ENCODE results near the gene CBY1.

The CBY1 gene

DNA sequence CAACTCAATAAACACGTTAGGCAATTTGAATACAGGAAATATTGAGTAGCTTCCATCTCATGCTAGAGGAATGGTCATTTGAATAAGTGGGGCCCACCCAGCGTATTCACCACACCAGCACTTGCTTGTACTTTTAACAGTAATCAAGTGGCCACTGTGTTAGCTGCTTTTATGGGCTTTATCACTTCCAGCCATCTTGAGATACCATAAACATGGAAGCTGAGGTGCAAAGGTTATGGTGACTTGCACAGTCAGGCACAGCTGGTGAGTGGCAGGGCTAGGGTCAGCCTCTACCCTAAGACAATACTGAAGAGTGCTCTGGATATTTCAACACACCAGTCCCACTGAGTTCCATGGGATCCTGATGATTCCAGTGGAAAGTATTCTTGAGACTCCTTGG is 37.6 kb downstream of the CBY1 start:
- TF ChIP-seq EZH2 (optimal IDR thresholded peaks at IDR 0.05; ENCODE audit: low read depth, low read length) (no peak), EZH2phosphoT487 (IDR thresholded peaks at IDR 0.05; ENCODE audit: low read length) (no peak)
- TF ChIP-seq, protein P1, sequence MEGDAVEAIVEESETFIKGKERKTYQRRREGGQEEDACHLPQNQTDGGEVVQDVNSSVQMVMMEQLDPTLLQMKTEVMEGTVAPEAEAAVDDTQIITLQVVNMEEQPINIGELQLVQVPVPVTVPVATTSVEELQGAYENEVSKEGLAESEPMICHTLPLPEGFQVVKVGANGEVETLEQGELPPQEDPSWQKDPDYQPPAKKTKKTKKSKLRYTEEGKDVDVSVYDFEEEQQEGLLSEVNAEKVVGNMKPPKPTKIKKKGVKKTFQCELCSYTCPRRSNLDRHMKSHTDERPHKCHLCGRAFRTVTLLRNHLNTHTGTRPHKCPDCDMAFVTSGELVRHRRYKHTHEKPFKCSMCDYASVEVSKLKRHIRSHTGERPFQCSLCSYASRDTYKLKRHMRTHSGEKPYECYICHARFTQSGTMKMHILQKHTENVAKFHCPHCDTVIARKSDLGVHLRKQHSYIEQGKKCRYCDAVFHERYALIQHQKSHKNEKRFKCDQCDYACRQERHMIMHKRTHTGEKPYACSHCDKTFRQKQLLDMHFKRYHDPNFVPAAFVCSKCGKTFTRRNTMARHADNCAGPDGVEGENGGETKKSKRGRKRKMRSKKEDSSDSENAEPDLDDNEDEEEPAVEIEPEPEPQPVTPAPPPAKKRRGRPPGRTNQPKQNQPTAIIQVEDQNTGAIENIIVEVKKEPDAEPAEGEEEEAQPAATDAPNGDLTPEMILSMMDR (IDR thresholded peaks at IDR 0.05; ENCODE audit: low read length): no peak
- no peak overlapping the region for H2AFZ ChIP-seq (ENCODE audit: low read length)
- DNase-seq: no peak
- no peak overlapping the region for H3K27ac ChIP-seq (ENCODE audit: low read length)
- no peaks in the 10 kb centered on the region for H3K9me3 ChIP-seq (replicated peaks; ENCODE audit: insufficient read depth, low read length)
- H3K4me1 ChIP-seq (ENCODE audit: low read length): peaks cover 8% of the 10 kb centered on the region; the same call in 1 of the 2 replicates
- no peaks in the 10 kb centered on the region for H3K36me3 ChIP-seq (replicated peaks; ENCODE audit: insufficient read depth, low read length)
- H3K4me3 ChIP-seq (ENCODE audit: low read length): no peak overlapping the region
- no peaks in the 10 kb centered on the region for H3K27me3 ChIP-seq (replicated peaks; ENCODE audit: insufficient read depth, low read length)
- H3K9me2 ChIP-seq (replicated peaks; ENCODE audit: insufficient read depth, low read length): no peaks in the 10 kb centered on the region
- H3K4me2 ChIP-seq (ENCODE audit: low read depth, low read length): no peak overlapping the region
- H4K20me1 ChIP-seq (ENCODE audit: insufficient read depth, low read length): no peaks in the 10 kb centered on the region
- peaks cover 3% of the 10 kb centered on the region; the same call in 1 of the 2 replicates for H3F3A ChIP-seq (ENCODE audit: insufficient read depth, low read length)
- no peak overlapping the region for H3K9ac ChIP-seq (ENCODE audit: low read length)
- H3K79me2 ChIP-seq (ENCODE audit: low read length): peaks cover 65% of the 10 kb centered on the region

DNA sequence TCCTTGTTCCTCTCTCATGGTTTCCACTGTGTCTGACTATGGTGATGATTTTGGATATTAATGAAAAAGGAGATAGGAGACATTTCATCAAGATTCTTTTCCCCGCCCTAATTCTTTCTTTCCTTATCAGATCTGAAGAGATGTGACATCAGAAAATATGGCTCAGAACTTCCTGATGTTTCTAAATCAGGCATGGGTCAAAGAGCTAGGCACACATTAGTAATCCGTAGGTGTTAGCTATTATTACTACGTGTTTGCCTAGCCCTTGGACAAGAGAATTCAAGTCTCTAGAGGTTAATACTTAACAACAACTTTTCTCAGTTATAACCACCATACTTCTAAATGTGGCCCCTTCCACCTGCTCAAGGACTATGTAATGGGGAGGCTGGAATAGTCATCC is 38.5 kb downstream of the CBY1 start:
- peaks cover 16% of the 10 kb centered on the region; the same call in 1 of the 2 replicates for H3K4me1 ChIP-seq (ENCODE audit: low read length)

DNA sequence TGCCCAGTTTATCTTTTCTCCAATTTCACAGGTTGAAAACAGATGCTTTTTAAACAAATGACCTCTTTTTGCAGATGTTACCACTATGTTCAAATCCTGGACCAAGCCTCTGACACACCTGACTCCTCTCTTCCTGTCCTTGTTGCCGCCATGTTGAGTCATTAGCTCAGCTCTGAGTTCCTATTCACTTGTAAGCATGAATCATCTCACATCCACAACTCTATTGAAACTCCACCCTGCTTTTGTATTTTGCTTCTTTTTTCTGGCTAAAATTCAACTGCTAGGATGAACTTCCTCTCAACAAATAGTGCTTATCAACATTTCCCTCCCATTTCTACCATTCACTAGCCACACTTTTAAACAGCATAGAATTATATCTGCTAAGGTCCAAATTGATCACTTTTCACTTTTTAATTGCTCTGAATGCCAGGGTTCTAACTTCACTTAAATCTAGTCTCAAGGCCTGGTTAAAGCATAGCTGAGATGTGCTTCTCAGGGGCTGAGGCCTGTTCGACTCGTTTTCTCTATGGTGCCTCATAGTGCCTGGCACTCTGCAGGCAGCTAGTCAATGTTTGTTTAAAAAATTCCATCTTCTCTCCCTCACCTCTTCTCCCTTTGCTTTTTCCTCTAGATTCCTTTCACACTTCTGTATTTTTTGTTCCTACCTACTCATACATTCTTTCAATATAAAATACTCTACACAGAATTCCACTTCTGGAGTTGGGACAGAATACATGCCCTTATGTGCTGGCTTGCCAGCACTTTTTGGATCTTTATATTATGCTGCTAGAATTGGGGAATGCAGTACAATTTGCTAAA is 40.4 kb downstream of the CBY1 start:
- DNase-seq: no peak
- H3K27ac ChIP-seq (ENCODE audit: low read length): no peak overlapping the region
- H2AFZ ChIP-seq (ENCODE audit: low read length): no peak overlapping the region
- H3K27me3 ChIP-seq (replicated peaks; ENCODE audit: insufficient read depth, low read length): no peaks in the 10 kb centered on the region
- H3K9me2 ChIP-seq (replicated peaks; ENCODE audit: insufficient read depth, low read length): no peaks in the 10 kb centered on the region
- peaks cover 6% of the 10 kb centered on the region; the same call in 1 of the 2 replicates for H3F3A ChIP-seq (ENCODE audit: insufficient read depth, low read length)
- no peak overlapping the region for H3K4me3 ChIP-seq (ENCODE audit: low read length)
- peaks cover 71% of the 10 kb centered on the region for H3K79me2 ChIP-seq (ENCODE audit: low read length)
- H3K9me3 ChIP-seq (replicated peaks; ENCODE audit: insufficient read depth, low read length): no peaks in the 10 kb centered on the region
- H3K4me1 ChIP-seq (ENCODE audit: low read length): peaks cover 16% of the 10 kb centered on the region; the same call in 1 of the 2 replicates
- H3K36me3 ChIP-seq (replicated peaks; ENCODE audit: insufficient read depth, low read length): no peaks in the 10 kb centered on the region
- H4K20me1 ChIP-seq (ENCODE audit: insufficient read depth, low read length): no peaks in the 10 kb centered on the region
- H3K4me2 ChIP-seq (ENCODE audit: low read depth, low read length): no peak overlapping the region
- H3K9ac ChIP-seq (ENCODE audit: low read length): no peak overlapping the region
- TF ChIP-seq EZH2 (optimal IDR thresholded peaks at IDR 0.05; ENCODE audit: low read depth, low read length) (no peak), EZH2phosphoT487 (IDR thresholded peaks at IDR 0.05; ENCODE audit: low read length) (no peak)
- TF ChIP-seq, protein P1 (IDR thresholded peaks at IDR 0.05; ENCODE audit: low read length): no peak

More for the DNA sequence above, 38.5 kb downstream of the CBY1 start:
- Histone ChIP-seq H3K27ac (ENCODE audit: low read length) (no peak overlapping the region), H4K20me1 (ENCODE audit: insufficient read depth, low read length) (no peaks in the 10 kb centered on the region), H3K79me2 (ENCODE audit: low read length) (peaks cover 74% of the 10 kb centered on the region), H3K9me2 (replicated peaks; ENCODE audit: insufficient read depth, low read length) (no peaks in the 10 kb centered on the region), H3K27me3 (replicated peaks; ENCODE audit: insufficient read depth, low read length) (no peaks in the 10 kb centered on the region), H2AFZ (ENCODE audit: low read length) (no peak overlapping the region), H3K9me3 (replicated peaks; ENCODE audit: insufficient read depth, low read length) (no peaks in the 10 kb centered on the region), H3K4me3 (ENCODE audit: low read length) (no peak overlapping the region), H3K36me3 (replicated peaks; ENCODE audit: insufficient read depth, low read length) (no peaks in the 10 kb centered on the region), H3F3A (ENCODE audit: insufficient read depth, low read length) (peaks cover 2% of the 10 kb centered on the region; the same call in 1 of the 2 replicates), H3K4me2 (ENCODE audit: low read depth, low read length) (no peak overlapping the region), H3K9ac (ENCODE audit: low read length) (no peak overlapping the region)
- TF ChIP-seq EZH2 (optimal IDR thresholded peaks at IDR 0.05; ENCODE audit: low read depth, low read length) (no peak), EZH2phosphoT487 (IDR thresholded peaks at IDR 0.05; ENCODE audit: low read length) (no peak)
- TF ChIP-seq, protein P1 (IDR thresholded peaks at IDR 0.05; ENCODE audit: low read length): no peak
- no peak for DNase-seq

All from MM.1S (cell line).